Activated CD8-positive, alpha-beta memory T cell treated with anti-CD3 and anti-CD28 coated beads for 24 hours (primary cell): ENCODE data around the gene PCSK5.

Experiments used
- DNase-seq: peaks from one replicate; pipeline ENCODE4 v3.0.0-alpha.2; 2020

The PCSK5 gene

GRCh38 chr9:76371901-76372300, 481.4 kb downstream of the PCSK5 start:
- DNase-seq = no peak

GRCh38 chr9:76372336-76372735, 481.9 kb downstream of the PCSK5 start:
- no peak for DNase-seq

GRCh38 chr9:76373173-76373783, 482.8 kb downstream of the PCSK5 start:
- no peak for DNase-seq

- DNase-seq = no peak
Observed at GRCh38 chr9:76373784-76374474, 483.5 kb downstream of the PCSK5 start.

- no peak for DNase-seq
Observed at GRCh38 chr9:76374783-76375559, 484.5 kb downstream of the PCSK5 start.

GRCh38 chr9:76377791-76378190, 487.3 kb downstream of the PCSK5 start:
- DNase-seq = no peak

GRCh38 chr9:76378367-76379073, 488.0 kb downstream of the PCSK5 start:
- no peak for DNase-seq

- no peak for DNase-seq
Observed at GRCh38 chr9:76379494-76379893, 489.0 kb downstream of the PCSK5 start.

- DNase-seq = no peak
Observed at GRCh38 chr9:76390656-76391055, 500.2 kb downstream of the PCSK5 start.

- peak; percentile 98 for DNase-seq
Observed at GRCh38 chr9:76394195-76394959, 503.9 kb downstream of the PCSK5 start, which contains the start of gene RFK. Gene RFK (minus strand): TSS chr9:76394426. CDS start chr9:76394171, 255 bp downstream.

- DNase-seq = no peak
Observed at GRCh38 chr9:76394960-76395252, 504.4 kb downstream of the PCSK5 start.

- DNase-seq = no peak
Observed at GRCh38 chr9:76395381-76395780, 504.9 kb downstream of the PCSK5 start.

- DNase-seq = no peak
Observed at GRCh38 chr9:76396144-76396543, 505.7 kb downstream of the PCSK5 start.

GRCh38 chr9:76396597-76396996, 506.1 kb downstream of the PCSK5 start:
- no peak for DNase-seq

GRCh38 chr9:76399856-76400255, 509.4 kb downstream of the PCSK5 start:
- DNase-seq = no peak

- no peak for DNase-seq
Observed at GRCh38 chr9:76400534-76401096, 510.1 kb downstream of the PCSK5 start.

- DNase-seq = no peak
Observed at GRCh38 chr9:76401176-76401575, 510.7 kb downstream of the PCSK5 start.

- no peak for DNase-seq
Observed at GRCh38 chr9:76401580-76402354, 511.3 kb downstream of the PCSK5 start.

- DNase-seq = no peak
Observed at GRCh38 chr9:76403352-76403751, 512.9 kb downstream of the PCSK5 start.

- DNase-seq = no peak
Observed at GRCh38 chr9:76404401-76404800, 513.9 kb downstream of the PCSK5 start.

GRCh38 chr9:76405340-76405739, 514.9 kb downstream of the PCSK5 start:
- DNase-seq = no peak

GRCh38 chr9:76405868-76406267, 515.4 kb downstream of the PCSK5 start:
- no peak for DNase-seq
